Measurements from ENCODE around the gene SPAG7.

DNA sequence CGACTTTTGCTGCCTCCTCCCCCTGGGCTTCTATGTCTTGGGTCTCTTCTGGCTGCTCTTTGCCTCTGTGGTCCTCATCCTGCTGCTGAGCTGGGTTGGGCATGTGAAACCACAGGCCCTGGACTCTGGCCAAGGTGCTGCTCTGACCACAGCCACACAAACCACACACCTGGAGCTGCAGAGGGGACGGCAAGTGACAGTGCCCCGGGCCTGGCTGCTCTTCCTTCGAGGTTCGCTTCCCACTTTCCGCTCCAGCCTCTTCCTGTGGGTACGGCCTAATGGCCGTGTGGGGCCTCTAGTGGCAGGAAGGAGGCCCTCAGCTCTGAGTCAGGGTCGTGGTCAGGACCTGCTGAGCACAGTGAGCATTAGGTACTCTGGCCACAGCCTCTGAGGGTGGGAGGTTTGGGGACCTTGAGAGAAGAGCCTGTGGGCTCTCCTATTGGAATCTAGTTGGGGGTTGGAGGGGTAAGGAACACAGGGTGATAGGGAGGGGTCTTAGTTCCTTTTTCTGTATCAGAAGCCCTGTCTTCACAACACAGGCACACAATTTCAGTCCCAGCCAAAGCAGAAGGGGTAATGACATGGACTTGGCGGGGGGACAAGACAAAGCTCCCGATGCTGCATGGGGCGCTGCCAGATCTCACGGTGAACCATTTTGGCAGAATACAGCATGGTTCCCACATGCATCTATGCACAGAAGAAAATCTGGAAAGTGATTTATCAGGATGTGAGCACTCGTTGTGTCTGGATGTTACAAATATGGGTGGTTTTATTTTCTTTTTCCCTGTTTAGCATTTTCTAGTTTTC lies 33.2 kb downstream of the SPAG7 start:
- TF ChIP-seq, protein P1, sequence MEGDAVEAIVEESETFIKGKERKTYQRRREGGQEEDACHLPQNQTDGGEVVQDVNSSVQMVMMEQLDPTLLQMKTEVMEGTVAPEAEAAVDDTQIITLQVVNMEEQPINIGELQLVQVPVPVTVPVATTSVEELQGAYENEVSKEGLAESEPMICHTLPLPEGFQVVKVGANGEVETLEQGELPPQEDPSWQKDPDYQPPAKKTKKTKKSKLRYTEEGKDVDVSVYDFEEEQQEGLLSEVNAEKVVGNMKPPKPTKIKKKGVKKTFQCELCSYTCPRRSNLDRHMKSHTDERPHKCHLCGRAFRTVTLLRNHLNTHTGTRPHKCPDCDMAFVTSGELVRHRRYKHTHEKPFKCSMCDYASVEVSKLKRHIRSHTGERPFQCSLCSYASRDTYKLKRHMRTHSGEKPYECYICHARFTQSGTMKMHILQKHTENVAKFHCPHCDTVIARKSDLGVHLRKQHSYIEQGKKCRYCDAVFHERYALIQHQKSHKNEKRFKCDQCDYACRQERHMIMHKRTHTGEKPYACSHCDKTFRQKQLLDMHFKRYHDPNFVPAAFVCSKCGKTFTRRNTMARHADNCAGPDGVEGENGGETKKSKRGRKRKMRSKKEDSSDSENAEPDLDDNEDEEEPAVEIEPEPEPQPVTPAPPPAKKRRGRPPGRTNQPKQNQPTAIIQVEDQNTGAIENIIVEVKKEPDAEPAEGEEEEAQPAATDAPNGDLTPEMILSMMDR (conservative IDR thresholded peaks at IDR 0.05; ENCODE audit: low read length), result peak; percentile 41
- TF ChIP-seq EZH2phosphoT487 (IDR thresholded peaks at IDR 0.05; ENCODE audit: borderline replicate concordance, low read depth, low read length), result no peak
